IMR-90 (cell line): ENCODE measurements around the gene ZNF556.

ENCODE experiments used
- CEBPB ChIP-seq: IDR thresholded peaks from 2 replicates; pipeline ENCODE4 v1.6.1; 2012; ENCODE audit warnings: low read depth, low read length, improper control_type of control experiment
- FOS ChIP-seq: fragments of 150-350 bp; IDR thresholded peaks from 2 replicates; pipeline ENCODE4 v1.6.1; 2016; ENCODE audit warnings: low read depth, low read length
- MAZ ChIP-seq: IDR thresholded peaks from 2 replicates; pipeline ENCODE4 v1.6.1; 2012; ENCODE audit warnings: low read depth, mild to moderate bottlenecking, low read length, improper control_type of control experiment, moderate library complexity, borderline replicate concordance
- MXI1 ChIP-seq: IDR thresholded peaks from 2 replicates; pipeline ENCODE4 v1.6.1; 2012; ENCODE audit warnings: low read depth, mild to moderate bottlenecking, low read length, moderate library complexity, borderline replicate concordance
- NFE2L2 ChIP-seq: fragments of 150-350 bp; IDR thresholded peaks from 2 replicates; pipeline ENCODE4 v1.6.1; 2016; ENCODE audit warnings: low read depth, mild to moderate bottlenecking, low read length
- POLR2A ChIP-seq: IDR thresholded peaks from 2 replicates; pipeline ENCODE4 v1.6.1; 2012; ENCODE audit warnings: mild to moderate bottlenecking, low read depth, low read length
- RAD21 ChIP-seq: IDR thresholded peaks from 2 replicates; pipeline ENCODE4 v1.6.1; 2012; ENCODE audit warnings: low read length, improper control_type of control experiment
- RCOR1 ChIP-seq: IDR thresholded peaks from 2 replicates; pipeline ENCODE4 v1.6.1; 2012; ENCODE audit warnings: mild to moderate bottlenecking, low read length, improper control_type of control experiment; ENCODE audit not compliant: insufficient replicate concordance
- SMC3 ChIP-seq: fragments of 150-350 bp; IDR thresholded peaks from 2 replicates; pipeline ENCODE4 v1.6.1; 2016; ENCODE audit warnings: low read depth, mild to moderate bottlenecking, antibody characterized with exemption, low read length, moderate library complexity
- TF ChIP-seq, protein P1 (sequence below): conservative IDR thresholded peaks from 2 replicates; pipeline ENCODE4 v1.5.1; 2012; ENCODE audit warnings: mild to moderate bottlenecking, low read depth, low read length, improper control_type of control experiment
- TF ChIP-seq, protein P2 (sequence below): fragments of 150-350 bp; IDR thresholded peaks from 2 replicates; pipeline ENCODE4 v1.6.1; 2017; ENCODE audit warnings: mild to moderate bottlenecking, antibody characterized with exemption, low read length, low read depth

DNA sequence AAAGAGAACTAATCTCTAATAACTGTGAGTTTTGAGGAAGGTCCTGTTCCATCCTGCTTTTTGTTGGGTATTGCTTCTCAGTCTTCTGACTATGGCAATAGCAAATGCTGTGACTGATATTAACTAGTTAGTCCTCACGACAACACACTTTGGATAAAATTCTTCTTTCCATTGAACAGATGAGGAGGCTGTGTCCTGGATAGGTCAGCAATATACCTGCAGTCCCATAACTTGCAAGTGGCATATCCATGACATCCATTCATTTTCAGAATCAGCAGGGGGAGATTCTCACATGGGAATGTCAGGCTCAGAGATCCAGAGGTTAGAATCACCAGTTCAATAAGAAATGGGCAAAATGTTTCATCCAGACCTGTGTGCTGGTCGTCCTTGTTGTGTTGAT, 40.1 kb upstream of the ZNF556 start:
- no peak for TF ChIP-seq POLR2A
- no peak for TF ChIP-seq MXI1
- TF ChIP-seq, protein P1, sequence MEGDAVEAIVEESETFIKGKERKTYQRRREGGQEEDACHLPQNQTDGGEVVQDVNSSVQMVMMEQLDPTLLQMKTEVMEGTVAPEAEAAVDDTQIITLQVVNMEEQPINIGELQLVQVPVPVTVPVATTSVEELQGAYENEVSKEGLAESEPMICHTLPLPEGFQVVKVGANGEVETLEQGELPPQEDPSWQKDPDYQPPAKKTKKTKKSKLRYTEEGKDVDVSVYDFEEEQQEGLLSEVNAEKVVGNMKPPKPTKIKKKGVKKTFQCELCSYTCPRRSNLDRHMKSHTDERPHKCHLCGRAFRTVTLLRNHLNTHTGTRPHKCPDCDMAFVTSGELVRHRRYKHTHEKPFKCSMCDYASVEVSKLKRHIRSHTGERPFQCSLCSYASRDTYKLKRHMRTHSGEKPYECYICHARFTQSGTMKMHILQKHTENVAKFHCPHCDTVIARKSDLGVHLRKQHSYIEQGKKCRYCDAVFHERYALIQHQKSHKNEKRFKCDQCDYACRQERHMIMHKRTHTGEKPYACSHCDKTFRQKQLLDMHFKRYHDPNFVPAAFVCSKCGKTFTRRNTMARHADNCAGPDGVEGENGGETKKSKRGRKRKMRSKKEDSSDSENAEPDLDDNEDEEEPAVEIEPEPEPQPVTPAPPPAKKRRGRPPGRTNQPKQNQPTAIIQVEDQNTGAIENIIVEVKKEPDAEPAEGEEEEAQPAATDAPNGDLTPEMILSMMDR, result no peak
- TF ChIP-seq RAD21, result no peak
- TF ChIP-seq CEBPB, result no peak
- no peak for TF ChIP-seq RCOR1
- no peak for TF ChIP-seq SMC3
- TF ChIP-seq MAZ, result no peak
- TF ChIP-seq FOS, result no peak
- TF ChIP-seq NFE2L2, result no peak
- TF ChIP-seq, protein P2, sequence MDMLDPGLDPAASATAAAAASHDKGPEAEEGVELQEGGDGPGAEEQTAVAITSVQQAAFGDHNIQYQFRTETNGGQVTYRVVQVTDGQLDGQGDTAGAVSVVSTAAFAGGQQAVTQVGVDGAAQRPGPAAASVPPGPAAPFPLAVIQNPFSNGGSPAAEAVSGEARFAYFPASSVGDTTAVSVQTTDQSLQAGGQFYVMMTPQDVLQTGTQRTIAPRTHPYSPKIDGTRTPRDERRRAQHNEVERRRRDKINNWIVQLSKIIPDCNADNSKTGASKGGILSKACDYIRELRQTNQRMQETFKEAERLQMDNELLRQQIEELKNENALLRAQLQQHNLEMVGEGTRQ, result no peak
